Measurements from ENCODE around the gene GLS. TPM values are rescaled to one million over a fixed set of nuclear protein-coding genes. Genes with fewer than 3 reads are reported as not detected.

GLS gene
- total and polyA plus RNA-seq, 9 of the 15 experiments (the other 6 are each of a cell fraction or from before 2014, with no cell fraction given), result 13.7 to 77.5 (median 48.2) TPM

- intact Hi-C loops (cut with micrococcal nuclease), result no loop called here
- ATAC-seq (no peak), FAIRE-seq (no peak), DNase-seq (ENCODE audit: extremely low read depth in 1 of 4, low spot score in 3 of 4) (no peak)
- no peaks in the 10 kb centered on the region for H3K79me2 ChIP-seq (ENCODE audit: control insufficient read depth, insufficient read depth, low read length)
- H3K4me3 ChIP-seq, result no peak overlapping the region
- H3K36me3 ChIP-seq (ENCODE audit: control insufficient read depth, insufficient read depth, low read length), result no peaks in the 10 kb centered on the region
- H4K20me1 ChIP-seq (replicated peaks; ENCODE audit: control insufficient read depth, insufficient read depth, low read length), result no peaks in the 10 kb centered on the region
- in situ Hi-C loops (cut with MboI), result no loop called here
- CTCF ChIA-PET (ENCODE audit: low intra/inter-chr PET ratio), result no interaction called here
- POLR2A ChIA-PET, result no interaction called here
- H3K27ac ChIP-seq (ENCODE audit: extremely low read depth, low read depth, low read length), result no peak overlapping the region
- H3K4me2 ChIP-seq (ENCODE audit: insufficient read depth, low read length), result no peak overlapping the region
- H3K4me1 ChIP-seq (replicated peaks in 1 of 2; ENCODE audit: control insufficient read depth in 2 of 2, insufficient read depth in 2 of 2, low read length in 2 of 2), result no peaks in the 10 kb centered on the region
- H3K9ac ChIP-seq (ENCODE audit: insufficient read depth in 1 of 2, low read depth in 2 of 2, low read length in 2 of 2), result no peak overlapping the region
- 10% methylated on average over 1 of the region's 1 CpG for WGBS (ENCODE audit: insufficient coverage, low coverage, missing lambda C conversion rate)
- H3K9me1 ChIP-seq (ENCODE audit: control insufficient read depth, insufficient read depth, low read length), result no peaks in the 10 kb centered on the region
- BruUV-seq (replicated peaks), result no TSS peak
- no peaks in the 10 kb centered on the region for H3K9me3 ChIP-seq (replicated peaks; ENCODE audit: control insufficient read depth, insufficient read depth, low read depth, low read length)
- H3K27me3 ChIP-seq (ENCODE audit: control insufficient read depth in 2 of 2, insufficient read depth in 2 of 2, low read length in 2 of 2), result no peaks in the 10 kb centered on the region
- no peak overlapping the region for H2AFZ ChIP-seq (ENCODE audit: low read depth, low read length)
- TF ChIP-seq FOSL1 (tag; conservative IDR thresholded peaks at IDR 0.05) (no peak), ZNF512 (tag; IDR thresholded peaks at IDR 0.05) (peak; percentile 26; the same call in 1 of the 2 replicates), DACH1 (IDR thresholded peaks at IDR 0.05; ENCODE audit: partially characterized antibody) (peak; percentile 68), SP1 (CRISPR knock-in tag; IDR thresholded peaks at IDR 0.05) (no peak)
These were observed 45.8 kb upstream of the GLS start for GRCh38 chr2:190834890-190835208.

- intact Hi-C loops (cut with micrococcal nuclease), result no loop called here
- FAIRE-seq (no peak), DNase-seq (ENCODE audit: extremely low read depth in 1 of 4, low spot score in 3 of 4) (no peak), ATAC-seq (no peak)
- BruUV-seq (replicated peaks), result no TSS peak
- H3K27me3 ChIP-seq (ENCODE audit: control insufficient read depth in 2 of 2, insufficient read depth in 2 of 2, low read length in 2 of 2), result no peaks in the 10 kb centered on the region
- H3K27ac ChIP-seq (ENCODE audit: extremely low read depth, low read depth, low read length), result no peak overlapping the region
- H3K9me1 ChIP-seq (ENCODE audit: control insufficient read depth, insufficient read depth, low read length), result no peaks in the 10 kb centered on the region
- WGBS (ENCODE audit: insufficient coverage, low coverage, missing lambda C conversion rate), result 6% methylated on average over 3 of the region's 3 CpGs
- no peaks in the 10 kb centered on the region for H4K20me1 ChIP-seq (replicated peaks; ENCODE audit: control insufficient read depth, insufficient read depth, low read length)
- no peaks in the 10 kb centered on the region for H3K36me3 ChIP-seq (ENCODE audit: control insufficient read depth, insufficient read depth, low read length)
- no peak overlapping the region for H3K4me3 ChIP-seq
- no peaks in the 10 kb centered on the region for H3K79me2 ChIP-seq (ENCODE audit: control insufficient read depth, insufficient read depth, low read length)
- ChIA-PET CTCF (ENCODE audit: low intra/inter-chr PET ratio) (no interaction called here), POLR2A (no interaction called here)
- no peak overlapping the region for H3K9ac ChIP-seq (ENCODE audit: insufficient read depth in 1 of 2, low read depth in 2 of 2, low read length in 2 of 2)
- H3K9me3 ChIP-seq (replicated peaks; ENCODE audit: control insufficient read depth, insufficient read depth, low read depth, low read length), result no peaks in the 10 kb centered on the region
- no peaks in the 10 kb centered on the region for H3K4me1 ChIP-seq (replicated peaks in 1 of 2; ENCODE audit: control insufficient read depth in 2 of 2, insufficient read depth in 2 of 2, low read length in 2 of 2)
- H2AFZ ChIP-seq (ENCODE audit: low read depth, low read length), result no peak overlapping the region
- in situ Hi-C loops (cut with MboI), result no loop called here
- H3K4me2 ChIP-seq (ENCODE audit: insufficient read depth, low read length), result no peak overlapping the region
- TF ChIP-seq CBFA2T2 (conservative IDR thresholded peaks at IDR 0.05), result no peak
- TF ChIP-seq TSHZ1 (CRISPR knock-in tag; IDR thresholded peaks at IDR 0.05), result no peak
- TF ChIP-seq PKNOX1 (IDR thresholded peaks at IDR 0.05), result no peak
- no peak for TF ChIP-seq ZNF280A (IDR thresholded peaks at IDR 0.05; ENCODE audit: low read depth, partially characterized antibody)
These were observed 45.2 kb upstream of the GLS start for GRCh38 chr2:190835303-190835930.

Measured in K562 (cell line).